ENCODE measurements around the gene ZYG11B. TPM values are rescaled to one million over a fixed set of nuclear protein-coding genes. Genes with fewer than 3 reads are reported as not detected.

ZYG11B gene
- total and polyA plus RNA-seq, 2 of the 13 experiments (the other 11 are each of a cell fraction or from before 2014, with no cell fraction given) = 6.9 to 17.9 TPM

DNA sequence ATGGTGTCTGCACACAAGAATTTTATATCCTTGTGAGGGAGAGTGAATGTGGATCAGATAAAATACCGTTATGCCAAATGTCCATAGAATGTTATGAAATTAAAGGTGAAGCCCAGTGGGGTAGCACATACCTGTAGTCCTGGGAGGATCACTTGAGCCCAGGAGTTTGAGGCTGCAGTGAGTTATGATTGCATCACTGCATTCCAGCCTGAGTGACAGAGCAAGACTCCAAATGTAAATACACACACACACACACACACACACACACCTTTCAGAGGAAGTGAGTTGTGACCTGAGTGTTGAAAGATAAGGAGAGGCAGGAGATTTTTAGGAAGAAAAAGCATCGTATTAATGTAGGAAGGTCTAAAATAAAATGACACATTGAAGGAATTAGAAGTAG, 88.2 kb downstream of the ZYG11B start (continued):
- TF ChIP-seq SOX13 (IDR thresholded peaks at IDR 0.05) (no peak), SOX13 (CRISPR knock-in tag; conservative IDR thresholded peaks at IDR 0.05 in 1 of 2, IDR thresholded peaks at IDR 0.05 in 1 of 2) (0 out of 4 replicates have a peak, but pooled peaks of 1 of the 2 experiments have one; percentile 25), SALL1 (CRISPR knock-in tag; IDR thresholded peaks at IDR 0.05) (peak; percentile 58; the same call in 1 of the 2 replicates), FOXA3 (CRISPR knock-in tag; IDR thresholded peaks at IDR 0.05) (peak; percentile 89), ZNF224 (CRISPR knock-in tag; IDR thresholded peaks at IDR 0.05) (no peak), LCORL (IDR thresholded peaks at IDR 0.05) (no peak), LCORL (CRISPR knock-in tag; IDR thresholded peaks at IDR 0.05) (peak; percentile 44; the same call in 1 of the 2 replicates), ZNF484 (CRISPR knock-in tag; IDR thresholded peaks at IDR 0.05; ENCODE audit: borderline replicate concordance, low read depth) (no peak), ELF3 (CRISPR knock-in tag; IDR thresholded peaks at IDR 0.05) (peak; percentile 45; the same call in 1 of the 2 replicates), ZNF256 (CRISPR knock-in tag; conservative IDR thresholded peaks at IDR 0.05) (no peak), NR2F6 (IDR thresholded peaks at IDR 0.05) (no peak), NR2F6 (CRISPR knock-in tag; IDR thresholded peaks at IDR 0.05) (peak; percentile 44; the same call in 1 of the 2 replicates), MAF1 (CRISPR knock-in tag; IDR thresholded peaks at IDR 0.05; ENCODE audit: borderline replicate concordance) (no peak), ZNF329 (CRISPR knock-in tag; IDR thresholded peaks at IDR 0.05; ENCODE audit: low read depth) (no peak), SMC3 (IDR thresholded peaks at IDR 0.05; ENCODE audit: low read length) (peak; percentile 9; the same call in 1 of the 2 replicates), MEIS2 (CRISPR knock-in tag; IDR thresholded peaks at IDR 0.05) (0 out of 2 replicates have a peak, but pooled peaks have one; percentile 59), FOXA1 (IDR thresholded peaks at IDR 0.05) (no peak), FOXA1 (CRISPR knock-in tag; IDR thresholded peaks at IDR 0.05) (peak; percentile 88), TEAD2 (CRISPR knock-in tag; IDR thresholded peaks at IDR 0.05) (0 out of 2 replicates have a peak, but pooled peaks have one; percentile 57), SOX6 (IDR thresholded peaks at IDR 0.05) (no peak), SOX6 (CRISPR knock-in tag; IDR thresholded peaks at IDR 0.05) (peak; percentile 39)
- TF ChIP-seq, protein P1, sequence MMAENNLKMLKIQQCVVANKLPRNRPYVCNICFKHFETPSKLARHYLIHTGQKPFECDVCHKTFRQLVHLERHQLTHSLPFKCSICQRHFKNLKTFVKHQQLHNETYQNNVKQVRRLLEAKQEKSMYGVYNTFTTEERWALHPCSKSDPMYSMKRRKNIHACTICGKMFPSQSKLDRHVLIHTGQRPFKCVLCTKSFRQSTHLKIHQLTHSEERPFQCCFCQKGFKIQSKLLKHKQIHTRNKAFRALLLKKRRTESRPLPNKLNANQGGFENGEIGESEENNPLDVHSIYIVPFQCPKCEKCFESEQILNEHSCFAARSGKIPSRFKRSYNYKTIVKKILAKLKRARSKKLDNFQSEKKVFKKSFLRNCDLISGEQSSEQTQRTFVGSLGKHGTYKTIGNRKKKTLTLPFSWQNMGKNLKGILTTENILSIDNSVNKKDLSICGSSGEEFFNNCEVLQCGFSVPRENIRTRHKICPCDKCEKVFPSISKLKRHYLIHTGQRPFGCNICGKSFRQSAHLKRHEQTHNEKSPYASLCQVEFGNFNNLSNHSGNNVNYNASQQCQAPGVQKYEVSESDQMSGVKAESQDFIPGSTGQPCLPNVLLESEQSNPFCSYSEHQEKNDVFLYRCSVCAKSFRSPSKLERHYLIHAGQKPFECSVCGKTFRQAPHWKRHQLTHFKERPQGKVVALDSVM (CRISPR knock-in tag; IDR thresholded peaks at IDR 0.05) = 0 out of 2 replicates have a peak, but pooled peaks have one; percentile 15
- TF ChIP-seq, protein P2, sequence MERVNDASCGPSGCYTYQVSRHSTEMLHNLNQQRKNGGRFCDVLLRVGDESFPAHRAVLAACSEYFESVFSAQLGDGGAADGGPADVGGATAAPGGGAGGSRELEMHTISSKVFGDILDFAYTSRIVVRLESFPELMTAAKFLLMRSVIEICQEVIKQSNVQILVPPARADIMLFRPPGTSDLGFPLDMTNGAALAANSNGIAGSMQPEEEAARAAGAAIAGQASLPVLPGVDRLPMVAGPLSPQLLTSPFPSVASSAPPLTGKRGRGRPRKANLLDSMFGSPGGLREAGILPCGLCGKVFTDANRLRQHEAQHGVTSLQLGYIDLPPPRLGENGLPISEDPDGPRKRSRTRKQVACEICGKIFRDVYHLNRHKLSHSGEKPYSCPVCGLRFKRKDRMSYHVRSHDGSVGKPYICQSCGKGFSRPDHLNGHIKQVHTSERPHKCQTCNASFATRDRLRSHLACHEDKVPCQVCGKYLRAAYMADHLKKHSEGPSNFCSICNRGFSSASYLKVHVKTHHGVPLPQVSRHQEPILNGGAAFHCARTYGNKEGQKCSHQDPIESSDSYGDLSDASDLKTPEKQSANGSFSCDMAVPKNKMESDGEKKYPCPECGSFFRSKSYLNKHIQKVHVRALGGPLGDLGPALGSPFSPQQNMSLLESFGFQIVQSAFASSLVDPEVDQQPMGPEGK (CRISPR knock-in tag; IDR thresholded peaks at IDR 0.05) = no peak
- TF ChIP-seq, protein P3, sequence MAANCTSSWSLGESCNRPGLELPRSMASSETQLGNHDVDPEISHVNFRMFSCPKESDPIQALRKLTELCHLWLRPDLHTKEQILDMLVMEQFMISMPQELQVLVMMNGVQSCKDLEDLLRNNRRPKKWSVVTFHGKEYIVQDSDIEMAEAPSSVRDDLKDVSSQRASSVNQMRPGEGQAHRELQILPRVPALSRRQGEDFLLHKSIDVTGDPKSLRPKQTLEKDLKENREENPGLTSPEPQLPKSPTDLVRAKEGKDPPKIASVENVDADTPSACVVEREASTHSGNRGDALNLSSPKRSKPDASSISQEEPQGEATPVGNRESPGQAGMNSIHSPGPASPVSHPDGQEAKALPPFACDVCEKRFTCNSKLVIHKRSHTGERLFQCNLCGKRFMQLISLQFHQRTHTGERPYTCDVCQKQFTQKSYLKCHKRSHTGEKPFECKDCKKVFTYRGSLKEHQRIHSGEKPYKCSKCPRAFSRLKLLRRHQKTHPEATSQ (CRISPR knock-in tag; IDR thresholded peaks at IDR 0.05; ENCODE audit: borderline replicate concordance) = no peak
- TF ChIP-seq, protein P4, sequence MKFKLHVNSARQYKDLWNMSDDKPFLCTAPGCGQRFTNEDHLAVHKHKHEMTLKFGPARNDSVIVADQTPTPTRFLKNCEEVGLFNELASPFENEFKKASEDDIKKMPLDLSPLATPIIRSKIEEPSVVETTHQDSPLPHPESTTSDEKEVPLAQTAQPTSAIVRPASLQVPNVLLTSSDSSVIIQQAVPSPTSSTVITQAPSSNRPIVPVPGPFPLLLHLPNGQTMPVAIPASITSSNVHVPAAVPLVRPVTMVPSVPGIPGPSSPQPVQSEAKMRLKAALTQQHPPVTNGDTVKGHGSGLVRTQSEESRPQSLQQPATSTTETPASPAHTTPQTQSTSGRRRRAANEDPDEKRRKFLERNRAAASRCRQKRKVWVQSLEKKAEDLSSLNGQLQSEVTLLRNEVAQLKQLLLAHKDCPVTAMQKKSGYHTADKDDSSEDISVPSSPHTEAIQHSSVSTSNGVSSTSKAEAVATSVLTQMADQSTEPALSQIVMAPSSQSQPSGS (CRISPR knock-in tag; IDR thresholded peaks at IDR 0.05) = peak; percentile 59; the same call in 1 of the 2 replicates

Data from HepG2 (cell line).